HEK293T (cell line): ENCODE results near the gene IRAK1.

Source experiments
- CTBP1 ChIP-seq: fragments of 450-650 bp; IDR thresholded peaks from 2 replicates; pipeline ENCODE4 v1.6.1; 2016; ENCODE audit warnings: borderline replicate concordance
- L3MBTL2 ChIP-seq: fragments of 450-650 bp; conservative IDR thresholded peaks from 2 replicates; pipeline ENCODE4 v1.6.1; 2016; ENCODE audit warnings: mild to moderate bottlenecking
- LEF1 ChIP-seq: fragments of 450-650 bp; IDR thresholded peaks from 2 replicates; pipeline ENCODE4 v1.6.1; 2017; ENCODE audit warnings: mild to moderate bottlenecking, borderline replicate concordance
- PKNOX1 ChIP-seq: fragments of 450-650 bp; IDR thresholded peaks from 2 replicates; pipeline ENCODE4 v1.6.1; 2016
- SP1 ChIP-seq: fragments of 450-650 bp; IDR thresholded peaks from 2 replicates; pipeline ENCODE4 v1.6.1; 2017
- SUZ12 ChIP-seq: fragments of 450-650 bp; IDR thresholded peaks from 2 replicates; pipeline ENCODE4 v1.6.1; 2016; ENCODE audit warnings: mild to moderate bottlenecking

GRCh38 chrX:153960786-153961185 lies 58.9 kb downstream of the IRAK1 start:
- TF ChIP-seq SP1 (no peak), SUZ12 (no peak), LEF1 (no peak), PKNOX1 (no peak), L3MBTL2 (no peak), CTBP1 (no peak)
